Spinal cord (tissue), 10 donors: ENCODE measurements around the gene CDX1. TPM values are rescaled to one million over a fixed set of nuclear protein-coding genes. Genes with fewer than 3 reads are reported as not detected.

Experiments used
- DNase-seq, 6 donors: peaks; one replicate each; pipeline versions ENCODE4 v3.0.0 to v3.0.0-alpha.2; 2013 to 2015; ENCODE audit warnings: low spot score in 6 of 6, low read depth in 4 of 6
- H3K27ac ChIP-seq: one replicate; pipeline ENCODE4 v1.5.1; 2013; ENCODE audit warnings: low read depth, low read length, control low read depth
- H3K27me3 ChIP-seq: one replicate; pipeline ENCODE4 v1.6.1; 2013; ENCODE audit warnings: low read length; ENCODE audit not compliant: control insufficient read depth, insufficient read depth
- H3K36me3 ChIP-seq: one replicate; pipeline ENCODE4 v1.6.1; 2013; ENCODE audit warnings: low read length; ENCODE audit not compliant: control insufficient read depth, insufficient read depth
- H3K4me1 ChIP-seq: one replicate; pipeline ENCODE4 v1.6.1; 2013; ENCODE audit warnings: low read length; ENCODE audit not compliant: control insufficient read depth, insufficient read depth
- H3K4me3 ChIP-seq: one replicate; pipeline ENCODE4 v1.5.1; 2013; ENCODE audit warnings: low read depth, low read length, control low read depth
- H3K9me3 ChIP-seq: one replicate; pipeline ENCODE4 v1.6.1; 2013; ENCODE audit warnings: low read length; ENCODE audit not compliant: control insufficient read depth, insufficient read depth
- WGBS: methylation state at CpG from one replicate; pipeline ENCODE4 v1.1.5; 2013; ENCODE audit warnings: missing lambda C conversion rate; ENCODE audit not compliant: insufficient coverage; 5-methylcytosine and 5-hydroxymethylcytosine counted together
- long read RNA-seq, 4 donors: transcript quantifications; one replicate each; lab custom pipeline, GENCODE V29; 2026
- polyA plus RNA-seq, 2 donors: library from polyadenylated mRNA; unstranded; fragments of 120-200 nt; gene quantifications; one replicate each; pipeline ENCODE4 v1.2.1, GENCODE V29; 2013; ENCODE audit not compliant: insufficient read length in 2 of 2
- total RNA-seq, 2 donors: library from RNA; depleted of rRNA in 1 of 2; stranded (reverse); fragments of 120-200 nt in 1 of 2; fragments of >200 nt in 1 of 2; gene quantifications; one replicate each; pipeline versions ENCODE4 v1.2.3 to v1.2.4, GENCODE V29; 2013 to 2014
- donor health status: healthy.

The CDX1 gene
- total RNA-seq: under 1 TPM in 1 of 2 donors, not detected in 1; 0.28 TPM
- not detected for polyA plus RNA-seq
- long read RNA-seq, donor 1: 0 reads
- long read RNA-seq, donor 2: 0 reads
- long read RNA-seq, donor 3: 0 reads
- long read RNA-seq, donor 4: 0 reads

DNA sequence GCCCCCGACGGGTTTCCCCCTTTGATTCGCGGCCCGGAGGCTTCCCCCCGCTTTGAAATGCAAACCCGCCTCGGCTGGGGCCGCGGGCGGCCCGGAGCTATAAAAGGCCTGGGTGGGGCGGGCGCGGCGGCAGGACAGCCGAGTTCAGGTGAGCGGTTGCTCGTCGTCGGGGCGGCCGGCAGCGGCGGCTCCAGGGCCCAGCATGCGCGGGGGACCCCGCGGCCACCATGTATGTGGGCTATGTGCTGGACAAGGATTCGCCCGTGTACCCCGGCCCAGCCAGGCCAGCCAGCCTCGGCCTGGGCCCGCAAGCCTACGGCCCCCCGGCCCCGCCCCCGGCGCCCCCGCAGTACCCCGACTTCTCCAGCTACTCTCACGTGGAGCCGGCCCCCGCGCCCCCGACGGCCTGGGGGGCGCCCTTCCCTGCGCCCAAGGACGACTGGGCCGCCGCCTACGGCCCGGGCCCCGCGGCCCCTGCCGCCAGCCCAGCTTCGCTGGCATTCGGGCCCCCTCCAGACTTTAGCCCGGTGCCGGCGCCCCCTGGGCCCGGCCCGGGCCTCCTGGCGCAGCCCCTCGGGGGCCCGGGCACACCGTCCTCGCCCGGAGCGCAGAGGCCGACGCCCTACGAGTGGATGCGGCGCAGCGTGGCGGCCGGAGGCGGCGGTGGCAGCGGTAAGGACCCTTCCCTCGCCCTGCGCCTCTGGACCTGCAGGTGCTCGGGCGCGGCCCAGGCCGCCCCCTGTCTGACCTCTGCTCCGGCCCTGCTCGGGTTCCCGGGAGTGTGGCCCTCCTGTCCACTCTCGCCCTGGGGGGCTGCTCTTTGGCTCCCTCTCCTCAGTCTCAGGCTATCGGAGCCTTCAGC is at the start of gene CDX1:
TSS of gene CDX1 (plus strand) at position 129 of the 862 bp plus-strand sequence. CDS start at position 228, 99 bp downstream.
- WGBS: 18% methylated on average over 81 of the region's 93 CpGs
- H3K4me1 ChIP-seq: peaks cover 31% of the 10 kb centered on the region
- DNase-seq: no peak
- H3K9me3 ChIP-seq: no peaks in the 10 kb centered on the region
- no peak within 1 kb of the TSS for H3K27ac ChIP-seq
- H3K36me3 ChIP-seq: no peaks in the 10 kb centered on the region
- H3K4me3 ChIP-seq: no peak within 1 kb of the TSS
- H3K27me3 ChIP-seq: peaks cover 44% of the 10 kb centered on the region

GRCh38 chr5:150117945-150118560 is 48.5 kb upstream of the CDX1 start:
- WGBS: 83% methylated on average over 7 of the region's 9 CpGs
- Histone ChIP-seq H3K27ac (no peak overlapping the region), H3K9me3 (no peaks in the 10 kb centered on the region), H3K4me3 (no peak overlapping the region), H3K27me3 (no peaks in the 10 kb centered on the region), H3K4me1 (peaks cover 12% of the 10 kb centered on the region), H3K36me3 (peaks cover 45% of the 10 kb centered on the region)
- no peak for DNase-seq

DNA sequence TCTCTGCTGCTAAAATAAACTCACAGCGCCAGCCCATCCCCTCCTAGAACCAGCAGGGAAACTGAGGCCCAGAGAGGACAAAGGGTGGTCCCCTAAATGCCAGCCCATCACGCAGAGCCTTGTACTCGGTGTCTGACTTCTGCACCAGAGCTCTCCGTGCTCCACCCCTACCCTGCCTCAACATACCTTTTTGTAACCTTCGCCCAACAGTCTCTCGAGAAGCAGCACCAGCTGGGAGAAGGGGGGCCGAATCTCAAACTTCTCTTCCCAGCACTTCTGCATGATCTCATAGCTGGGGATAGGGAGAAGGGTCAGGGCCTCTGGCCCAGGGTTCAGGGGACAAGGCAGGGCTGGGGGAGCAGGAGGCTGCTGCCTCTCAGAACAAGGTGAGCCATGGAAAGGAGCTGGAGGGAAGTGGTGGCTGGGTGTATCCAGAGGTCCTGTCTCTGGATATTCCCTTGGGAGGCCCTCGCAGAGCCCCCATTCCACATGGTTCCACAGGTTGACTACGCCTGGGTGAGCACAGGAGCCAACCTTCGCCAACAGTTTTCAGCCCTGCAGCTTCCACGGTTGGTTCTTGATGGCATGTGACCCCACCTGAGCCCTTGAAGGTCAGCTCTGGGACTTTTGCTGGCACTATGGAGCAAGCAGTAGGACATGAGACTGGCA is 47.9 kb upstream of the CDX1 start:
- H3K4me3 ChIP-seq: no peak overlapping the region
- no peak overlapping the region for H3K27ac ChIP-seq
- no peaks in the 10 kb centered on the region for H3K27me3 ChIP-seq
- 98% methylated on average over 8 of the region's 11 CpGs for WGBS
- H3K4me1 ChIP-seq: peaks cover 12% of the 10 kb centered on the region
- H3K36me3 ChIP-seq: peaks cover 46% of the 10 kb centered on the region
- H3K9me3 ChIP-seq: no peaks in the 10 kb centered on the region
- no peak for DNase-seq

GRCh38 chr5:150119421-150120061 is 47.0 kb upstream of the CDX1 start:
- H3K27ac ChIP-seq: no peak overlapping the region
- no peak overlapping the region for H3K4me3 ChIP-seq
- DNase-seq: no peak
- H3K9me3 ChIP-seq: no peaks in the 10 kb centered on the region
- 88% methylated on average over 6 of the region's 10 CpGs for WGBS
- H3K27me3 ChIP-seq: no peaks in the 10 kb centered on the region
- peaks cover 12% of the 10 kb centered on the region for H3K4me1 ChIP-seq
- peaks cover 53% of the 10 kb centered on the region for H3K36me3 ChIP-seq

DNA sequence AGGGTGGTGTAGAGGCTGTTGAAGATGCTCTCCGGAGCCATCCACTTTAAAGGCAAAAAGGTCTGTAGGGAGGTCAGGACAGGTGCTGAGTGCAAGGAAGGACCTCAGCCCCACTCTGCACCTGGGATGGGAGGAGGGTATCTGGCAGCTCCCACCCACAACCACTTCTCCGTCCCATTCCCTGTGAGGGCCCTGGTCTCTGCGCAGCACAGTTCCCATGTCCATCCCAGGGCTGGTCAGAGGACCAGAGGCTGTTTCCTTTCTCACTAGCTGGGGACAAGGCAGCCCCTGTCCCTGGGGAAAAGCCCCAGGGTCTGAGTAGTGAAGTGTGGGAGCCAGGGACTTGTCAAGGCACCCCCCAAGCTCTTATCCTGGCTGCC is 46.5 kb upstream of the CDX1 start:
- peaks cover 9% of the 10 kb centered on the region for H3K4me1 ChIP-seq
- peaks cover 54% of the 10 kb centered on the region for H3K36me3 ChIP-seq
- no peak overlapping the region for H3K4me3 ChIP-seq
- no peaks in the 10 kb centered on the region for H3K9me3 ChIP-seq
- no peak for DNase-seq
- WGBS: 92% methylated on average over 2 of the region's 3 CpGs
- no peaks in the 10 kb centered on the region for H3K27me3 ChIP-seq
- H3K27ac ChIP-seq: no peak overlapping the region

DNA sequence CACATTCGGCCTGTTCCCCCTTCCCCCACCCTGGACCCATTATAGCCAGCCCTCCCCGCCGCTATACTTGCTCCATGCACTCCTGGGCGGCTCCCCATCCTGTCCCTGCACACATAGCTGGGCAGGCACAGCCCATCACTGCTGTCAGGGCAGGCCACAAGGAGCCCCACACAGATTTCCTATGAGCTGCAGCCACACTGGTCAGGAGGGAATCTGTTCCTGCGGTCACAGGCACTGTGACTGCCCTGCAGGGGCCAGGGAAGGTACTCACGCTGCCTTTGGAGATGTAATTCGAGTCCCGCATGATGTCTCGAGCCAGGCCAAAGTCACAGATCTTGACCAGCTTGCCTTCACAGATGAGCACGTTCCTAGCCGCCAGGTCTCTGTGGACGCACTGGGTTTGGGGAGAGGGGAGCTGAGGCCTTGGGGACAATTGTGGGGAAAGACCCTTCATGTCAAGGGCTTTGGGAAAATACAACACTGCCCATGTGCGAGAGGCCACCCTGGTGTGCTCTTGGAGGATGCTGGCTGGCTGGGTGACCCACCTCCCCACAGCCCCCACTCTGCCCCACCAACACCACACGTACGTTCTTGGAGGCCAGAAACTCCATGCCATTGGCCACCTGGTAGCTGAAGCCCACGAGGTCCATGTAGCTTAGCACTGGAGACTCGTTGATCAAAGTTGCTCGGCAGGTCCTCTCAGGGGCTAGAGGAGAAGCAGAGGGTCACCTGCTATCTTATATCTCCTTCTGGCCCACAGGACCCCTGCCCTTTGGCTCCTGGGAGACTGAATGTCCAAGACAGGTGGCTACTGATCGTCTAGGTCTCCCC is 45.7 kb upstream of the CDX1 start:
- H3K27me3 ChIP-seq: no peaks in the 10 kb centered on the region
- no peak for DNase-seq
- 78% methylated on average over 16 of the region's 19 CpGs for WGBS
- peaks cover 2% of the 10 kb centered on the region for H3K4me1 ChIP-seq
- no peak overlapping the region for H3K4me3 ChIP-seq
- no peak overlapping the region for H3K27ac ChIP-seq
- H3K36me3 ChIP-seq: peaks cover 54% of the 10 kb centered on the region
- H3K9me3 ChIP-seq: no peaks in the 10 kb centered on the region

DNA sequence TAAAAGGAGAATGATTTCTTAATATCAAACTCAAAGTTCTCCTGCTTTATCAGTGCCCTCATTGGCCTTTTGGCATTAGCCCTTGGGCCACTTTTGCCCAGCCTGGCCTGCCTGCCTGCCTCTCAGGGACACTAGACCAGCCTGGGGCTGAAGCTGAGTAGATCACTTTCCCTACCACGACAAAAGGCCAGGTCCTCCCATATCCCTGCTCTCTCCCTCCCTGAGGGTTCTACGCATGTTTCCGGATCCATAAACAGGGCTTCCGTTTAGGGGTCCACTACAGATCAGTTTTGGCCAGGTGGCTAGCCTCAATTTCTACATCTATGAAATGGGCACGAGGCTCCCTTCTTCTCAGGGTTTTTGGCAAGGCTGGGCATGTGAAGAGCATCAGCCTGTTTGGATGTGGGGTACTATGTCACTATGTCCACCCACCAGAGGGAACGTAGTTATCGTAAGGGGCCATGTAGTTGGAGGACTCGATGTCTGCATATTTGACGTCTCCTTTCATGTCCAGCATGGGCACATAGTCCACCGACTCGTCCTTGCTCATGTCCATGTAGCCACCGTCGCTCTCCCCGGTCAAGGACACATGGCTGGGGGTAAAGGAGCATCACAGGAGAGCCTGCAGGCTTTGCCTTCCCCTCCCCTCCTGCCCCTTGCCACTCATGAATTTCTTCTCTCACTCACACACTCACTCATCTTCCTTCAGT is 45.0 kb upstream of the CDX1 start:
- Histone ChIP-seq H3K4me1 (no peaks in the 10 kb centered on the region), H3K36me3 (peaks cover 55% of the 10 kb centered on the region), H3K4me3 (no peak overlapping the region), H3K27me3 (no peaks in the 10 kb centered on the region), H3K27ac (no peak overlapping the region), H3K9me3 (no peaks in the 10 kb centered on the region)
- DNase-seq: no peak
- 96% methylated on average over 13 of the region's 14 CpGs for WGBS

DNA sequence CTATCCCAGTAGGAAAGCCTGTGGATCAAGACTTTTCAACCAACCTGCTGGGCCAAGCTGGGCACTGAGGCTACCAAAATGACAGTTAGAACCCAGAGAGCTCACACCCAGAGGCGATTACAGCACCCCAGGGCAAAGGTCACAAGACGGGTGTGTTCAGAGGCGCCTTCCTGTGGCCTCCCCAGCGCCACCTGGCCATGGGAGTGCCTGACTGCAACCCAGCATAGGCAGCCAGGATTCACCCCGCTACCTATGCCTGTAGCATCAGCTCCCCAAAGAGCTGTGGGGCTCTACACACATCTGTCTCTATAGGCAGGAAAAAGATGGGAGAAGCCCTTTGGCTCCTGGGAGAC is 44.4 kb upstream of the CDX1 start:
- H3K36me3 ChIP-seq: peaks cover 59% of the 10 kb centered on the region
- H3K9me3 ChIP-seq: no peaks in the 10 kb centered on the region
- no peaks in the 10 kb centered on the region for H3K27me3 ChIP-seq
- H3K4me1 ChIP-seq: no peaks in the 10 kb centered on the region
- H3K4me3 ChIP-seq: no peak overlapping the region
- no peak overlapping the region for H3K27ac ChIP-seq
- DNase-seq: no peak
- 30% methylated on average over 4 of the region's 5 CpGs for WGBS
